ENCODE data around the gene MAP4K3. TPM values are rescaled to one million over a fixed set of nuclear protein-coding genes. Genes with fewer than 3 reads are reported as not detected.

The MAP4K3 gene
- total and polyA plus RNA-seq, 5 donors, result 18.7 to 50.0 (median 39.5) TPM

DNA sequence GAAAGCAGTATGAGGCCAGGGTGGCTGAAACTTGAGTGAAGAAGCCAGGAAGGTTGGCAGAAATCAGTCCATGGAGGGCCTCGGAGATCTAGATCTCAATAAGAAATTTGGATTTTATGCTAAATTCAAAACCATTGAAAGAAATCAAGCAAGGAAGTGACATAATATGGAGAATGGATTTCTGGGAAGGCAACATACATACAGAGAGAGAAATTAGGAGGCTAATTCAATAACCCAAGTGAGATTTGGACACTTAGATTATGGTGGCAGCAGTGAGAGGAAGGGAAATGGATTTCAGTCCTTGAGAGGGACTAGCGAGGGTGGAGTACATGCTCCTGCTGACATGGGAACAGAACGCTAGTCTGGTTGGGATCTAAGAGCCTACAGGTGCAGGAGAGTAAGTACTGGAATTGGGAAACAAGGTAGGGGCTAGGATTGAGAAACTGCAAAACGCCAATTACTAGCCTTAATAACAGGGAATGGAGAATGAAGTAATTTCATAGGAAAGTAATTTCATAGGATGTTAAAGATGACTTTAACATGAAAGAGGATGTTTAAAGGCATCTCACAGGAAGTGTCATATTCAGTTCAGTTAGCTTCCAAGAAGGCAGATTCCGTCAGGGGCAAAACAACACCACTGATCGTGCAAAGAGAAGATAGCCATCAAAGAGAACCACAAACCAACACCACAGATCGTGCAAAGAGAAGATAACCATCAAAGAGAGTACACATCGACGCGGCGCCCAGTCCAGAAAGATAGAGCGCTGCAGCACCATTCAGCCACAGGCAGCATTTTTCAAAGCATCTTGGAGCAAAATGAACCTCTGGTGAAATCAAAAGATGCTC is 220.5 kb downstream of the MAP4K3 start:
- no peaks in the 10 kb centered on the region for H3K9me3 ChIP-seq (ENCODE audit: control insufficient read depth, low read length)
- DNase-seq (peak in 1 of 3 donors; percentile 64), ATAC-seq (no peak)
- no peak overlapping the region for H3K27ac ChIP-seq (ENCODE audit: low read length)
- H3K4me1 ChIP-seq (ENCODE audit: control insufficient read depth, insufficient read depth, low read length), result no peaks in the 10 kb centered on the region
- no peaks in the 10 kb centered on the region for H3K27me3 ChIP-seq (ENCODE audit: control insufficient read depth, insufficient read depth)
- no peak overlapping the region for H3K4me3 ChIP-seq (ENCODE audit: low read length)
- intact Hi-C loops (cut with DNase I), result no loop called here
- 82% methylated on average over 12 of the region's 12 CpGs for WGBS

DNA sequence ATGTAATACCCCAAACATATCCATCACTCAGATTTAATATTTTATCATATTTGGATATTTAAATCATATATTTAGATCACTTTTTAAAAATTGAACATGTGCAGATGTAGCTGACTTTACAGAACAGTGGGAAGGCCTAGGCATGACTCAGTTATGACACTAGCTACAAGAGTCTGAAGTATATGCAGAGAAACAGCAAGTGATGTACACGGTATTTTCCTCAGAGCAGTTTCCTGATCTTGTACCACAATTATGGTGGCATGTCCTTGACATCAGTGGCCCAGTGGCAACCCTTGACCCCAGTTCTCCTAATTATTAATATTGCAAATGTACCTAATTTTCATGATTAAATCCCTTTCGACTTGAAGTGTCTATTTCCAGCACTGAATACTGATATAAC is 221.5 kb downstream of the MAP4K3 start:
- Histone ChIP-seq H3K9me3 (ENCODE audit: control insufficient read depth, low read length) (no peaks in the 10 kb centered on the region), H3K4me3 (ENCODE audit: low read length) (no peak overlapping the region), H3K27ac (ENCODE audit: low read length) (no peak overlapping the region), H3K27me3 (ENCODE audit: control insufficient read depth, insufficient read depth) (no peaks in the 10 kb centered on the region), H3K4me1 (ENCODE audit: control insufficient read depth, insufficient read depth, low read length) (no peaks in the 10 kb centered on the region)
- no peak for ATAC-seq
- intact Hi-C loops (cut with DNase I), result no loop called here
- DNase-seq, result no peak
- WGBS, result 83% methylated on average over 2 of the region's 2 CpGs

DNA sequence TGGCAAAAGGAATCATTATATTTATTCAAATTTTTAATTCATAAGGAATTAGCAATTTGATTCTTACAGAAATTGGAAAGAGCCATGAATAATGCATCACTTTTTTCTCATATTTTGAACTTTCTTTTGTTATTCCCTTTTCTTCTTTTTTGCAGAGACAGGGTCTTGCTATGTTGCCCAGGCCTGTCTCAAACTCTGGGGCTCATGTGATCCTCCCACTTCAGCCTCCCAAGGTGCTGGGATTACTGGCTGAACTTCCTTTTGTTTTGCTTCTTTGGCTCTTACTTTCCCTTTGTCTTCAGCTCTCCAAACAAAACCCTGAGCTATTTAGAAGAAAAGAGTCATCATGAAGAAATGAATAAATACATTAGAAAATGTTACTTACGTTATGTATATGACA is 224.1 kb downstream of the MAP4K3 start:
- ATAC-seq, result no peak

DNA sequence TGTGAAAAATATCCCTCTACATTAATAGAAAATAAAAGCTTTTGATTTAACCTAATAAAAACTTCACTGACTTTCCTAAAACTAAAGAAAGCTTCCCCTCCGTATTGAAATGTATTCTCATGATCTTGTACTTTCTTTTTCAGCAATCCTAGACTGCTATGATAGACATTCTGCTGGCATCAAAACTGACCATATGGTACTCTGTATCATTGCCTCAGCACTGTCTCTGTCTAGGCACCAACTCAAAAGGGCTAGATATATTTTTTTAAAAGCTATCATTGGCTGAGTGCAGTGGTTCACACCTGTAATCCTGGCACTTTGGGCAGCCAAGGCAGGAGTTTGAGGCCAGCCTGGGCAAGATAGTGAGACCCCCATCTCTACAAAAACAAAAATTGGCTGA is 226.2 kb downstream of the MAP4K3 start:
- Histone ChIP-seq H3K4me1 (ENCODE audit: control insufficient read depth, insufficient read depth, low read length) (no peaks in the 10 kb centered on the region), H3K27ac (ENCODE audit: low read length) (no peak overlapping the region), H3K27me3 (ENCODE audit: control insufficient read depth, insufficient read depth) (no peaks in the 10 kb centered on the region), H3K4me3 (ENCODE audit: low read length) (no peak overlapping the region), H3K9me3 (ENCODE audit: control insufficient read depth, low read length) (no peaks in the 10 kb centered on the region)
- intact Hi-C loops (cut with DNase I), result no loop called here
- no peak for DNase-seq
- WGBS, result 68% methylated on average over 1 of the region's 1 CpG
- no peak for ATAC-seq

More for the DNA sequence above, 224.1 kb downstream of the MAP4K3 start:
- H3K27ac ChIP-seq (ENCODE audit: low read length), result no peak overlapping the region
- H3K4me1 ChIP-seq (ENCODE audit: control insufficient read depth, insufficient read depth, low read length), result no peaks in the 10 kb centered on the region
- no peak for DNase-seq
- H3K4me3 ChIP-seq (ENCODE audit: low read length), result no peak overlapping the region
- intact Hi-C loops (cut with DNase I), result no loop called here
- no peaks in the 10 kb centered on the region for H3K9me3 ChIP-seq (ENCODE audit: control insufficient read depth, low read length)
- H3K27me3 ChIP-seq (ENCODE audit: control insufficient read depth, insufficient read depth), result no peaks in the 10 kb centered on the region
- 98% methylated on average over 1 of the region's 1 CpG for WGBS

DNA sequence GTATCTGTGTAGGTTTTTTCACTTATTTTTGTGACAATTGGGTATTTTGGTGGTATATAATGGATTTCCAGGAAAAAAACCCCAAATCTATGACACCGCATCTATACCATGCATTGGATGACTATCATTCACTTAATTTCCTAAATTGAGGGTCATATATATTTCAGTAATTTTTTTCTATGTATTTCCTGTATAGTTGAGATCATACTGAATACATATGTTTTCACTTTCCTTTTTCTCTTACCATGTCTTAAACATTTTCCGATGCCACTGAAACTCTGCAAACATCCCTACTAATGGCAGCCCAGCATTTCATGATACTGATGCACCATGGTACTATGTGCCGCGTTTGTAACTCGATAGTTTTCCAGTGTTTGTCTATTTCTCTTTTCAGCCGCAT is 233.7 kb downstream of the MAP4K3 start:
- Histone ChIP-seq H3K4me1 (ENCODE audit: control insufficient read depth, insufficient read depth, low read length) (no peaks in the 10 kb centered on the region), H3K9me3 (ENCODE audit: control insufficient read depth, low read length) (no peaks in the 10 kb centered on the region), H3K27me3 (ENCODE audit: control insufficient read depth, insufficient read depth) (no peaks in the 10 kb centered on the region), H3K27ac (ENCODE audit: low read length) (no peak overlapping the region), H3K4me3 (ENCODE audit: low read length) (no peak overlapping the region)
- ATAC-seq (no peak), DNase-seq (no peak)
- intact Hi-C loops (cut with DNase I), result no loop called here
- WGBS, result 90% methylated on average over 6 of the region's 6 CpGs

DNA sequence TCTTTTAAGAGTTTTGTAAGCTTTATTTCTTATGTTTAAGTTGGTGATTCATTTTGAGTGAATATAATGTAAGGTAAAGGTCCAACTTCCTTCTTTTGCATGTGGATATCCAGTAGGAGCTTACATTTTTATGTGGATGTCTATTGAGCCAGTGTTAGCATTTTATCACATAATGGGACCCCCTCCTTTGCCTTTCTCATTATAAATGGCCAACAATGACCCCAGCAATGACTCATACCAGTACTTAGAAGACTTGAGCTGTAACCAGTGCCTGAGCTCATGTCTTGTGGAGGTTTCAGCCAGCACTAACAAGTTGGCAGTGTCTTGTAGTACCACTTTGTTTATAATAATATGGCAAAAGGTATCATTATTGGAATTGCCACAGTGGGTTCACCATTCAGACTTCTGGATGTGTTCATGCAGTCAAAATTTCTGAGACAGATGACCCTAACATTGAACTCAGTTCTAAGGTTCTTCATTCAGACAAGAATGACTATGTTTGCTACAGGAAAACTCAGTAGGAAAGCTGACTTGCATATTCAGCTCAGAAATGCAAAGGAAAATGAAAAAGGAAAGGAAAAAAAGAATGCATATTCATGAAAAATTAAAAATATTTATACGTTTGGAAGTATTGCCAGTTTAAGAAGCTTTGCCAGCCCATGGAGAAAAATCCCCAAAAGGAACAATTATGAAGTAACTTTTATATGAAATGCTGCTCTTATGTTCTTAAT is 234.3 kb downstream of the MAP4K3 start:
- intact Hi-C loops (cut with DNase I), result no loop called here
- H3K4me1 ChIP-seq (ENCODE audit: control insufficient read depth, insufficient read depth, low read length), result no peaks in the 10 kb centered on the region
- no peak overlapping the region for H3K4me3 ChIP-seq (ENCODE audit: low read length)
- no peak for DNase-seq
- H3K9me3 ChIP-seq (ENCODE audit: control insufficient read depth, low read length), result no peaks in the 10 kb centered on the region
- H3K27ac ChIP-seq (ENCODE audit: low read length), result no peak overlapping the region
- no peak for ATAC-seq
- WGBS, result 89% methylated on average over 1 of the region's 1 CpG
- no peaks in the 10 kb centered on the region for H3K27me3 ChIP-seq (ENCODE audit: control insufficient read depth, insufficient read depth)

Other genes with a start within 250 kb of the MAP4K3 start
- 1 to 10 TPM in 3 of 4 donors, under 1 TPM in 1; 0.91 to 2.2 (median 1.2) TPM for gene CDKL4, start 193.3 kb downstream of the MAP4K3 start, total RNA-seq
- 0.05 TPM for gene CDKL4, start 193.3 kb downstream of the MAP4K3 start, polyA plus RNA-seq
- gene TMEM178A, start 228.6 kb upstream of the MAP4K3 start, total RNA-seq, result 1 to 10 TPM; 2.1 to 6.0 (median 3.9) TPM
- 5.7 TPM for gene TMEM178A, start 228.6 kb upstream of the MAP4K3 start, polyA plus RNA-seq

Measured in right cardiac atrium (tissue), 5 donors.